Suppressor macrophage (primary cell): ENCODE measurements around the gene SMARCC1.

Experiments used
- DNase-seq, 4 experiments: peaks; one replicate each; pipeline ENCODE4 v3.0.0-alpha.2; 2020 to 2022

The SMARCC1 gene

DNA sequence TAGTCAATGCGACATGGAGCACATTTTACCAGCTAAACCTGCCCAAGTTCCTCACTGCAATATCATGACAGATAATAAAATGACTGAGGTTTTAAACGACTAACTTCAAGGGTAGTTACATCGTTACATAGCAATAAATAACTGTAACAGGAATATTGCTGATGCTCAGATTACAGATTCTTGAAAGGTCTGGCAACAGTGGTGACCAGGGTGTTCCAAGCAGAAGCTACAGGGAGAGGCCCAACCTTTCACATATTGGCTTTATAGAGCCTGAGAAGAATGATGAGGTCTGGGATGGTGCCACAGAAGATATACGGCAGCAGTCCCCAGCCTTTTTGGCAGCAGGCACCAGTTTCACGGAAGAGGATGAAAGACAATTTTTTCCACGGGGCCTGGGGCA lies 151.9 kb downstream of the SMARCC1 start:
- no peak for DNase-seq

DNA sequence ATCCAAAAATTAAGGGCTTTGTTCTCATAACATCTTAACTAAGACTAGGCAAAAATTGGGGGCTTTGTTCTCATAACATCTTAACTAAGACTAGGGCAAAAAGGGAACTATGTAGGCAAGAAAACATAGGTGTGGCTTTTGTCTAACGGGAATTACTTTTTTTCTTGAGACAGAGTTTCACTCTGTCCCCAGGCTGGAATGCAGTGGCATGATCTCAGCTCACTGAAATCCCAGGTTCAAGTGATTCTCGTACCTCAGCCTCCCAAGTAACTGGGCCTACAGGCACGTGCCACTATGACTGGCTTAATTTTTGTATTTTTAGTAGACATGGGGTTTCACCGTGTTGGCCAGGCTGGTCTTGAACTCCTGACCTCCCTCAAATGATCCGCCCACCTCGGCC lies 153.3 kb downstream of the SMARCC1 start:
- no peak for DNase-seq

DNA sequence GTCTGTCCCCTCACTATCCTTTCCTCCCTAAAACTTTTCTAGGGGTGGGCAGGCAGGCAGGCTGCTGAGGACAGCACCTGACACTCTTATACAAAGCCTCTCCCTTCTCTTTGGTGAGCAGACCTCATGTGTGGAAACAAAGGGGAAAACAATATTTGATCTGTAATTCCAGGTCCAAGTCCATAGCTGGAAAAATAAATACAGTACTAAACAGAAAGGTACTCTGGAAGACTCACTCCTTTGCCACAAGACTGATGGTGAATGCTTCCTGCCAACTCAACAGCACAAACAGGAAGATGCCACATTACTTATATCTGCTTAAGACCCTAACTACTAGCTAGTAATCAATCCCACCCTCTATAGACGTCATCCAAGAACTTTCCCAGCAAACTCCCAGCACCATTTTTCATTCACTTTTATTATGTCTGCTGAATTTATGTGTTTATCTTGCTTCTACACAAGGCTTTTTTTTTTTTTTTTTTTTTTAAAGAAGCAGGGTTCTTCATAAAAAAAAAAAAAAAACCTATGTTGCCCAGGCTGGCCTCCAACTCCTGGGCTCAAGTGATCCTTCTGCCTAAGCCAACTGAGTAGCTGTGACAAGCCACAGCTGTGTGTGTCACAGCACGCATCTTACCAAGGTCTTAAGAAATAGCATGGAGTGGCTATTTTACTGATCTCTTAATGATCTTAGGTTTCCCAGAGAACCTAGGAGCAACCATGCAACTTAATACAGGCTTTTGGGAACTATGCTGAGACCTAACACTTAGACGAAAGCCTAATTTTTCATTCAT lies 158.8 kb downstream of the SMARCC1 start:
- no peak for DNase-seq

DNA sequence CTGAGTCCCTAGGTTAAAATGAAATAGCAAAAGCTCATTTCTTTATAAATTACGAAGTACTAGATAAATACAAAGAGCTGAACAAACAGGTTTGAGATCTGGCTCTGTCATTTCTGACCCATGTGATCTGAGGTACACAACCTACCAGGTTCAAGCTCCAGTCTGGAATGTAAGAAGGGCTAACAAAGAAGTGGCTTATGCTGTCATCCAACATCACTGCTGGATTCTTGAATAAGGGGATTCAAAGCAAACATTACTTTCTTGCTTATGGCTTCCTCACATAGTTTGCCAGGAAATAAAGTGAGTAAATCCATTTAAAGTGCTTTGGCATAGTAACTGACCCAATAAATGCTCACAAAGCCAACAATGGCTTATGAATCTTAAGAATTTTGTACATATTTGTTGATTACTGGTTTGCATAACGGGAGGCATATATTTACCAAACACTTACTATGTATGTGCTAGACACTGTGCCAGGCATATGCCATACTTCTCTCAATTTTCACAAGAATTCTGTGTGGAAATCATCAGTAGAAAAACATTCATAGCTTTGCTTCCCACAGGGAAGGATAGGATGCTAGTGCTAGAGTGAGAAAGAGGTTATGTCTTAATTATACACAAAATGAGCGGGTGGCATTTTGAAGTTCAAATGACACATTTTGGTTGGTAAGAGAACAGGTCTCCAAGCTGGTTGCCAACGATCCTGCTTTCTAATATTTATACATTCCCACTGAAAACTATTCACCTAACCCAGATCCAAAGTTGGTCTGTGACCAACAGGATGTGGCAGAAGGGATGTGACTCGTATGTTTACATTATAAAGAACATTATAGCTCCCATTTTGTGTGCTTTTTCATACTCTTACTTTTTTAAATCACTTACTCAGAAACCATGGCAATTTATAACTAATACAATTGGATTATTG lies 164.3 kb downstream of the SMARCC1 start:
- DNase-seq, result no peak

DNA sequence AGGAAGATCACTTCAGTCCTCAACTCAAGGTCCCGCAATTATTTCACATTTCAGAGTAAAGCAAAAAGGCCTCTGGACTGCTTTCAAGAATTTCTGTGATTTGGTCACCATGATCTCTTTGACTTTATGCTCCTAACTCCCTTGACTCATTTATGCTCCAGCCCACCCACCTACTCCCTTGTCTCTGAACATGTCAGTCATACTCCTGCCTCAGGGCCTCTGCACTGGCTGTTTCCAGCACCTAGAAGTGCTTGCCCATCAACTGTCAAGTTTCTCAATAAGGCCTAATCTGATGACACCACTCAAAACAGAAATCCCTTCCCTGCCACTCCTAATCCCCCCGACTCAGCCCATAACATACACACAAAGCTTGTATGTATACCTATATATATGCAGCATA lies 166.9 kb downstream of the SMARCC1 start:
- no peak for DNase-seq

DNA sequence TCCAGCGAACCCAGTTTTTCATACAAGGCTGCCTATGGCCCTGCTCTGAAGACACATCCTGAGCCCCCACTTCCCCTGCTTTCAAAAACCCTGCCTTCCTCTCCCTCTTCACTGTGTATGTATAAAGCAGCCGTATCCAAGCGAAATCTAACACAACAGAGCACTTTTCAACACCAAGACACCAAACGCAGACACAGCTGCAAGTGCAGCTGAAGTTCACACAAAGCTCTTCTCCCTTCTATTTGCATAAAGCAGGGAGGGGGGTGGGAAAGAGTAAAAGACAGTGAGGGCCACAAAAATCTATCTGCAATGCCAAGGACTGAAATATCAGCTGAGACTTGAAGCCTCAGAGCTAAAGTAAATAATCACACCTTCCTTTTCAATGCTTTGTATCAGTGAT lies 168.0 kb downstream of the SMARCC1 start:
- no peak for DNase-seq

DNA sequence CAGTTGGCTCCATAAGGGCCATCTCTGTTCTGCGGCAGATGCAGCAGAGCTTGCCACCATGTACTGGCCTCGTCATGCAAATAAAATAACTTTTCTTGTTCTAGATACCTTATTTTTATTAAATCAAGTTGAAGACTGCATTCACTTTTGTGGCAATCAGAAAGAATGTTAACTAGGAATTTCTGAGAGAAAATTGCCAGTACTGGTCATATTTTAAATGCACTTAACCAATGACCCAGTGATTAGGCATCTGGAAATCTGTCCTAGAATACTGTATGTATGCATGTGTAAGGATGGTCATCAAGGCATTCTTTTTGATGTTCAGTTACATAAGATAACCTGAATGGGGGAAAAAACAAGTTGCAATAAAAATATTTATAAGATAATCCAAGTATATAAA lies 168.8 kb downstream of the SMARCC1 start:
- DNase-seq, result no peak

DNA sequence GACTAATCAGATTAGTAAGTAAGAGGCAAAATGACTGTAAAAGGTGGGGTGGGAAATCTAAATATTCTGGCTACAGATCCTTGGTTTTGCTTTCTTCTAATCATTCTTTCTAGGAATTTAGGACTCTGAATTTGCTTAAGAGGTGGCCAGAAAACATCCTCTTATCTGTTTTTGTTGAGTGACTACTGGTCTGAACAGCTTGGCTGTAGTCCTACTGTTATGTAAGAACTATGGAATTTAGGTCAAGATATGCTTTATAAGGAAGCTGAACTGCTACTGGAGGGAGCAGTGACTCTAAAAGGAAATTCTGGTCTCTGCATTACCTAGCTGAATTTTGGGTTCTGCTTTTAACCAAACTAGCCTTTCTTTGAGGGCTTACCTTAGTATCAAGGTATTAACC lies 169.5 kb downstream of the SMARCC1 start:
- DNase-seq, result no peak

DNA sequence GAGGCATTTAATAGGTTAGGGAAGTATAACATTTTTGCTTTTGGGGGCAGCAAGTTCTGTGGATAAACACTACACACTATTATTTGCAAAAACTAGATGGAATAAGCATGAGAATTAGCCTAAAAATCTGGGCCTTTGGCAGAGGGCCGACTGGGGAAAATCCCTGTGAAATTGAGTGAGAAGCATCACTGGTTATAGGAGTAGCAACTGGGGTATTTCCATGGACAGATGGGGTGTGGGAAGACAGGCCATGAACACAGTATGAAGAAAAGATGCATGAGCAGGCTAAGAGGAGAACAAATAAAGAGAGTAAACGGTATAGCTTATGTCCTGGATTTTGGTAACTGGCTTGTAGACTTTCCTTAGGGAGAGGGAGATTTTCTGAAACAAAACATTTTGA lies 170.1 kb downstream of the SMARCC1 start:
- DNase-seq, result no peak

DNA sequence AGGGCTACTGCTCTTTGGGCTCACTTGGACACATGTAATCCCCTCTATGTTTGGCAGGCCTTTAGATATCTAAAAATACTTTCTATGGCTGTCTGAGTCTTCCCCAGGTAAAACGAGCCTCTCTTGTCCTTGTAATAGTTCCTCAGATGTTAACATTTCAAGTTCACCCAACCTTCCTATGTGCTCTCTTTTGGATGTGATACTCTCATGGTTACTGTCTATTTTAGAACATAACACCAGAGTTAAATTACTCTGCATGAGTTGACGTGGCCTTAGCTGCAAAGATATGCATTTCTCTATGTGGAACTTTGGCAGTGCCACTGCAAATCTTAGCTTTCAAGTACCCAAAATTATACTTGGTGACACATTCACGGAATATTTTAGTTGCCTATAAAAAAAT lies 171.1 kb downstream of the SMARCC1 start:
- no peak for DNase-seq

DNA sequence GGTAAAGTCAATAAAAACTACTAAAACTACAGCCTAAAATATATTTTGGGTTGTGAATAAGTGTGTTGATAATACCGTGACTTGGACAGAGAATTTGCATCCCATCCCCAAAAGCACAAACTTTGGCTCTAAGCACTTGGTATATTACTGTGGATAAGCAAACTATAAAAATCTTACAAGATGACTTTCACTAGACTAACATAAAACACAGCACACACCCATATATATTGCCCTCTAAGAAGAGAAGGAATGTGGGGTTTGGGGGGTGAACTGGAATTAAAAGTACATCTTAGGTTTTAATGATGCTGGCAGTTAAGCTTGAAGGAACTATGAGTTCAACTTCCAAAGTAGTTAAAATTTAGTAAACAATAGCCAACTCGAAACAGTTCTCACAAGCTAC lies 174.4 kb downstream of the SMARCC1 start:
- no peak for DNase-seq

DNA sequence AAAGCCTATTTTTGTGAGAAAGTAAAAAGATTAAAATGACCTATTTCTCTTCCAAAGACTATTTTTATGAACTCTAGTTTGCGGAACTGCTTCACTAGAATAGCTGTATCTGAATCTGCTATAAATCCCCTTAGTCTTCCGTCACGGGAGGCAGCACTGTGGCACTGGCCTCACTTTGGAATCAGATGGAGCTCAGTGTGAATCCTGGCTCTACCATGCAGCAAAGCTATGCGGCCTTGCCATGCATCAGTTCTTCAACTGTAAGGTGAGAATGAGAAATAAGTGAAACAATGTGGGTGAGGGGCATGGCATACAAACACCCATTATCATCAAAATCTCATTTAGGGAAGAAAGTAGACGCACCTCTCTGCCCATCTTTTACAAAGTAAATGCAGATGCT lies 175.5 kb downstream of the SMARCC1 start:
- DNase-seq, result no peak

DNA sequence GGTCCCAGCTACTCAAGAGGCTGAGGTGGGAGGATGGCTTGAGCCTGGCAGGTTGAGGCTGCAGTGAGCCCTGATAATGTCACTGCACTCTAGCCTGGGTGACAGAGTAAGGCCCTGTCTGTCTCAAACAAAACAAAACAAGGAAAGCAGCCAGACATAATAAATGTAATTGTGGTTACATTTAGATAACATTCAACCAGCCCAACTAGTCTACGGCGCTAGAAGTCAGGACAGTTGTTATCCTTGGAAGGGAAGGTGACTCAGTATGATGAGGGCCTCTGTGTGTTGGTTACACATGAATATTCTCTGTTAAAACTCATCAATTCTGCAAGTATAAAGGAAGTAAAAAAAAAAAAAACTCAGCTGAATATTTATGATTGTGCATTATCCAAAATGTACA lies 176.0 kb downstream of the SMARCC1 start:
- no peak for DNase-seq

DNA sequence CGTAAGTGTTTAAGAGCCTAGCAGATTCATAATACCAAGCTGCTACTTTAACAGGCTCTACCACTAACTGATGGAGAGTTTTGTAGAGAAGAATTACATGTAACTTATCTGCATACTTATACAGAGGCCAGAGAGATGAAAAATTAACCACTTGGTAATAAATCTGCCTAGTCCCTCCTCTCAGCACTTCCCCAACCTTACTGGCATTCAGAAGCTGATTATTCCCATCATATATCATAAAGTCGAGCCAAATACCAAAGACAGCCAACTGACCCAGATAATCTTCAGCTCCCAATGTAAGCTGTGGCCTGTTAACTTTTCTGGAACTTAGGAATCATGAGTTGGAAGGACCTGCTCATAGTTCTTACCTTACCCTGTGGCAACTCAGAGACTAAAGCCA lies 177.5 kb downstream of the SMARCC1 start:
- no peak for DNase-seq

DNA sequence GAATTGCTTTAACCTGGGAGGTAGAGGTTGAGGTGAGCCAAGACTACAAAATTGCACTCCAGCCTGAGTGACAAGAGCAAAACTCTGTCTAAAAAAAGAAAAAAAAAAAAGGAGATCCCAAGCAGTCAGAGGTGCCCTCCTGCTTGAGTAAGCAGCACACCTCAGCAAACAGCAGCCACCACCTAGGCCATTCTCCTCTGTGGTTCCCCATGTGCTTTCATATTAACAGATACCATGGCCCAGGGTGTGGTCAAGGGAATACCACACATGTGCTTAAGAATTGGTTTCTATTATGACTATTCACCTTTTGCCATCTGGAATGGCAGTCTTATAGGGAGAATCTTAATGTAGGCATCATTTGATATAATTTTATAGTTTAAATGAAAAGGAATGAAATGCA lies 178.4 kb downstream of the SMARCC1 start:
- DNase-seq, result no peak

DNA sequence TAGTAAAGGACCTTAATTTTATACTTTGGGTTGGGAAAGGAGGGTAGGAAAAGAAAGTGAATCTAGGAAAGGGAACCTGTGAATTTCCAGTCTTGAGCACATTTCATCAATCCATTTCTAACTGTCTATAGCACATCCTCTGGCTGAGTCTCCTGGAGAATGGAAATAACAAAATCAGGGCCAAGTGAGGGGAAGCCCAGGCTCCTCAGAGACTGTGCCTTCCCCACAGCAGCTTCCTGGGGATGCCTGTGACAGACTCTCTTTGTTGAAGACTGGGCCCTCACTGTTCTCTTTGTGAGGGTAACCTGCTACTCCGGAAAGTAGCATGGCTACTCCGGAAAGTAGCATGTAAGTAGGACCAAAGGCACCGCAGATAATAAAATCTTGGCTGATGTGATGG lies 180.4 kb downstream of the SMARCC1 start:
- DNase-seq, result no peak

DNA sequence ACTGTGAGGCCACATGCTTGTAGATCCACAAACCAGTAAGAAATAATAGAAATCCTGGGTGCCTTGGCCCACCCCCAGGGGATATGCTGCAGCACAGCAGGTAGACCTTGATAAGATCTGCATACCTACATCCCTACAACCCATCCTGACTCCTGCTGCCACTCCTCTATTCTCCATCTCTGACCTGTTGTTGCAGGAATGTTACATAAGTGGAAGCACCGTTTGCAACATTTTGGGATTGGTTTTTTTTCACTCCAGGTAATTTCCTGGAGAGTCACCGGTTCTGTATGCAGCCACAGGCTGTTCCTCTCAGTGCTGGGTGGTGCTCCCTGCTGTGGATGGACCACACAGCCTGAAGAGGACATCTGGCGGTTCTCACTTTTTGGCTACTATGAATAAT lies 186.9 kb downstream of the SMARCC1 start:
- DNase-seq, result no peak

DNA sequence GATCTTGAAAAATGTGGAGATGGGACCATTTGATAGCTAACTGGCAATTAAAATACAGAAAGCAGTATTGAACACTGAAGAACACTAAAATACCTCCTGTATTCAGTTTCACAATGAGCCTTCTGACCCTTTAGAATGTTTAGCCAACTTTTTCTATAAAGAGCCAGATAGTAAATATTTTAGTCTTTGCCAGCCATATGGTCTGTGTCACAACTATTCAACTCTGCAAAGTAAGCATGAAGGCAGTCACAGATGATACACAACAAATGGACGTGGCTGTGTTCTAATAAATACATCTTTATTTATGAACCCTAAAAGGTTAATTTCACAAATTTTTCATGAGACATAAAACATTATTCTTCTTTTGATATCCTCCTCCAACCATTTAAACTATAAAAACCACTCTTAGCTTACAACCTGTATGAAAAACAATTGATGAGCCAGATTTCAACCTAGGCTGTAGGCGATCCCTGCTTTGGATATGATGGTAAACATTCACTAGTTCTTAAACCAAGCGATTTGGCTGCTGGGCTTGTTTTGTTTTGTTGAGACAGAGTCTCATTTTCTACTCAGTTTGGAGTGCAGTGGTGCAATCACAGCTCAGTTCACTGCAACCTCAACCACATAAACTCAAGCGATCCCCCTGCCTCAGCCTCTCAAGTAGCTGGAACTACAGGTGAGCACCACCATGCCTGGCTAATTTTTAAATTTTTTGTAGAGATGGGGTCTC lies 189.5 kb downstream of the SMARCC1 start:
- no peak for DNase-seq

DNA sequence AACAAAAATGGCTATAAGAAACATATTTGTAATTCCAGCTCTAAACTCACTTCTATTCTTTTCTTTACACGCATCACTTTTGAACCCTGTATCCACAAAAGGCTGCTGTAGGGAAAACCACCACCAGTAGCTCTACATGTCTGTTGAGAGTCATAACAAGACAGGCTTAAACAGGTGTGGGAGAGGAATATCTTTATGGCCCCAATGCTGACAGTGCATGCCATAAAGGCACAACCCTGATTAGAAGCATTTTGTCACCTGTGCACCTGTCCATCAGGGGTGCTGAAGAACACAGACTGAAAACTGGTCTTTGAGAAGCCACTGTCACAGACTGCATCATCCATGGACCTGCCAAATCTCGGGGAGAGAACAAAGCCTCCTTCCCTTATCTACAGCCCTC lies 191.5 kb downstream of the SMARCC1 start:
- no peak for DNase-seq

DNA sequence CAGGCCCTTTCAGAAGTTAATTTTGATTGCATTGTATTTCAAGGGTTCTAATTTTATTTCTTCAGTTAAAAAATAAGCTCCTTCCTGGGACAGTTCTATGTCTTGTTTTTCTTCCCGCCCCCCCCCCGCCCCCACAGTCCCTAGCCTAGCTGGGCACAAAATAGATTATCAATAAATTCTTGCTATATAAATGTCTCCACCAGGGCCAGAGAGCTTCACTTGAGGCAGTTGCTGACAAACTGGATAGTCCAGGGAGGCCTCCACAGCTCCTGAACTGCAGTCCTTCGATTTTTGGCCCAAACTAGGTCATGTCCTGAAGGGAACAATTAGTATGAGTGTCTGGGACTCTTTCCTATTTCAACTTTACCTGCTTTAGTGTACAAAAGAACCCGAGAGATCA lies 193.1 kb downstream of the SMARCC1 start:
- no peak for DNase-seq

DNA sequence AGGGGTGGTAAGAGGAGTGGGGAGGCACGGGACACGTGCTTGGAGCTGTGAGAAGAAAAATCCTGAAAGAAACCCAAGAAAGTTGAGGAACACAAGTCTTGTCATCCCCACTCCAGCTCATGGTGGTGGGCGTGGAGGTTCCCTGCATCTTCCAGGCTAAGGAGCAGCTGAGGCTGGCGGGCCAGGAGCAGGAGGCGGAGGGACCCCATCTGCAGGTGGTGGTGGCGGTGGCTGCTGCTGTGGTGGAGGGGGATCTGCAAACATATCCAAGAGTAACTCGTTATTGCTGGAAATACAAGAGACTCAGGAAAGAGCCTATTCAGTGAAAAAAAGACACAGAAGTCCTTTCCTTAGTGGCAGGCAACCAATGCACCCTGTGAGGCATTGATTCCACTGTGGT lies 193.6 kb downstream of the SMARCC1 start:
- no peak for DNase-seq

DNA sequence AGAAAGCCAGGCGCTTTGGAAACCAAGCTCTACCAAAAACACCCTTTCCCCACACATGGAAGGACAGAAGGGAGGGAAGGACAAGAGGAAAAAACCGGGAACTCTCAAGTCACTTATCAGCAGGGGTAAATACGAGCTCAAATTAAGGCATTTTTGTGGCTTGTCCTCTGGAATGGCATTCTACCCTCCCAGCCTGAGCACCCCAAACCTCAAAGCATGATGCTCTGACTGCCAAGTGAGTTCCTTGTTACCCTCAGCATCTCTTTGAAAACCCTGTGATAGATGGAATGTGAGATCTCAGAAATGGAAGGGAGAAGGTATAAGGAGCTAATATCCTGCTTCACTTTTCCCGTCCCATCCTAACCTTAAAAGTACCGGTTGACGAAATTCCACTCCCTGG lies 194.9 kb downstream of the SMARCC1 start:
- no peak for DNase-seq

DNA sequence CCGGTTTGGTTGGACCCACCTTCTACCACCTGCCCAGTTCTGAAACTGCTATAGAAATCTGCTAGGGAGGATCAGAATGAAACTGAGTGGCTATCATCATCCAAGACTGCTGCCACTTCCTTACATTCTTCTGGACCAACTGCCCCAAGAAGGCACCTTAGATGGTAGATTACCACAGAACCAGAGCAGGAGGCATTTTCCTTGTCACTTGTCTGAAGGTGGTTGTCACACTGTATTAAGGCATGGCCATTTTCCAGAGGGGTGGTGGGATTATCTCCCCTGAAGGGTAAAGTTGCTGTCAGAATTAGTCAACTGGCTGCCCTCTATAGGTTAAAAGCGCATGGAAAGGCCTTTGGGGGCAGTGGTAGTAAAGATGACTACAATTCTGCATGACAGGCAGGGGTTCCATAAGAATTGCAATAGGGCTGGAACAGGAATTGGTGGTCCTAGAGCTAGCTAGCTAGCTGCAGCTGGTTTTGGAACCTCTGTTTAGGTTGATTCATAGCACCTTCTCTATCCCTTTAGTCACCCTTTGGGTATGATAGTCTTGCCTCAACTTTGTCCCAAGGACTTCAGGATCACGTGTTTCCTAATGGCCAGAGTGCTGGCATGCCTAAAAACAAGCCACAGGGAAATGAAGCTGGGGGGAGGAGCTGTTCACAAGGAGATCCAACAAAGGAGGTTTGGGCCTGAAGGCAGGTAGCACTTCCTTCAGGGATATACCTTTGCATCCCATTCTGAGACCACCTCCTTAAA lies 198.2 kb downstream of the SMARCC1 start:
- no peak for DNase-seq
